Keratinocyte (primary cell): ENCODE data around the gene SLC7A6. TPM values are rescaled to one million over a fixed set of nuclear protein-coding genes. Genes with fewer than 3 reads are reported as not detected.

Experiments
- DNase-seq: peaks from one replicate; pipeline ENCODE4 v3.0.0-alpha.2; 2011; ENCODE audit warnings: low read depth, missing footprints, low spot score
- FAIRE-seq: peaks from 2 replicates; lab custom pipeline; 2011; peaks lifted over from hg19 to GRCh38; lab: Jason Lieb, UNC
- H2AFZ ChIP-seq: 2 replicates; pipeline ENCODE4 v1.6.0; 2012; ENCODE audit warnings: low read length, control low read depth, inconsistent platforms; ENCODE audit not compliant: control insufficient read depth
- H3K27ac ChIP-seq: 2 replicates; pipeline ENCODE4 v1.5.1; 2011; ENCODE audit warnings: low read length; ENCODE audit not compliant: control insufficient read depth, insufficient read depth
- H3K27me3 ChIP-seq: 3 replicates; pipeline ENCODE4 v1.6.0; 2011; ENCODE audit warnings: low read length; ENCODE audit not compliant: control insufficient read depth, insufficient read depth; ENCODE audit errors: extremely low read depth
- H3K36me3 ChIP-seq, 2 experiments: 2 replicates in 1 of 2; 3 replicates in 1 of 2; pipeline ENCODE4 v1.5.1; 2011; ENCODE audit warnings: low read length in 2 of 2, mild to moderate bottlenecking in 1 of 2; ENCODE audit not compliant: control insufficient read depth in 2 of 2, insufficient read depth in 2 of 2; ENCODE audit errors: extremely low read depth in 1 of 2
- H3K4me1 ChIP-seq: 3 replicates; pipeline ENCODE4 v1.5.1; 2011; ENCODE audit warnings: low read length; ENCODE audit not compliant: control insufficient read depth, insufficient read depth; ENCODE audit errors: extremely low read depth
- H3K4me2 ChIP-seq: 3 replicates; pipeline ENCODE4 v1.6.0; 2011; ENCODE audit warnings: low read depth, low read length; ENCODE audit not compliant: control insufficient read depth, insufficient read depth; ENCODE audit errors: extremely low read depth
- H3K4me3 ChIP-seq, 3 experiments: fragments of 200-600 bp in 1 of 3; sonication (generic) in 1 of 3; 2 replicates in 2 of 3; 3 replicates in 1 of 3; pipeline ENCODE4 v1.5.1; 2011 to 2016; ENCODE audit warnings: low read length in 3 of 3, mild to moderate bottlenecking in 3 of 3, control low read depth in 2 of 3, inconsistent platforms in 1 of 3, low read depth in 1 of 3, mixed read lengths in 1 of 3, mixed run types in 1 of 3, moderate library complexity in 1 of 3; ENCODE audit not compliant: control insufficient read depth in 2 of 3, insufficient read depth in 2 of 3; ENCODE audit errors: extremely low read depth in 1 of 3
- H3K79me2 ChIP-seq: 2 replicates; pipeline ENCODE4 v1.6.0; 2012; ENCODE audit warnings: low read length; ENCODE audit not compliant: control insufficient read depth, insufficient read depth
- H3K9ac ChIP-seq: 3 replicates; pipeline ENCODE4 v1.6.0; 2011; ENCODE audit warnings: low read length; ENCODE audit not compliant: control insufficient read depth, insufficient read depth; ENCODE audit errors: extremely low read depth
- H3K9me1 ChIP-seq: 3 replicates; pipeline ENCODE4 v1.6.0; 2011; ENCODE audit warnings: low read length; ENCODE audit not compliant: control insufficient read depth, insufficient read depth; ENCODE audit errors: extremely low read depth
- H3K9me3 ChIP-seq: 2 replicates; pipeline ENCODE4 v1.5.1; 2012; ENCODE audit warnings: low read depth, low read length; ENCODE audit not compliant: control insufficient read depth
- H4K20me1 ChIP-seq: 3 replicates; pipeline ENCODE4 v1.6.0; 2011; ENCODE audit warnings: low read length; ENCODE audit not compliant: control insufficient read depth, insufficient read depth; ENCODE audit errors: extremely low read depth
- CTCF ChIP-seq, 3 experiments: IDR thresholded peaks in 1 of 3; conservative IDR thresholded peaks in 1 of 3; optimal IDR thresholded peaks in 1 of 3; 2 replicates in 2 of 3; 3 replicates in 1 of 3; pipeline versions ENCODE3 to v1.5.1; 2011; ENCODE audit warnings: low read length in 3 of 3, mild to moderate bottlenecking in 3 of 3, moderate library complexity in 2 of 3, control low read depth in 1 of 3, inconsistent platforms in 1 of 3; ENCODE audit not compliant: insufficient read depth in 2 of 3; ENCODE audit errors: extremely low read depth in 1 of 3
- EZH2 ChIP-seq: IDR thresholded peaks from one replicate; pipeline ENCODE4 v1.6.1; 2012; ENCODE audit warnings: inconsistent platforms, mild to moderate bottlenecking, low read length, moderate library complexity
- dilution Hi-C: fragments of 300-500 bp; cut with MboI; formaldehyde crosslinking; loops from one replicate; pipeline ENCODE4 v1.7.0; 2020; ENCODE audit warnings: low sequenced_read_pairs; ENCODE audit not compliant: extremely low pct_ligation_motif_present
- polyA plus RNA-seq, 5 experiments: library from polyadenylated mRNA; depleted of rRNA in 3 of 5; stranded (reverse) in 3 of 5; stranded (forward) in 1 of 5; unstranded in 1 of 5; fragments of >200 nt; gene quantifications; 1 replicate in 1 of 5; 2 replicates in 3 of 5; 3 replicates in 1 of 5; pipeline versions ENCODE4 v1.2.1 to v1.2.3, GENCODE V29; 2011 to 2012; ENCODE audit warnings: missing spikeins in 2 of 5, low read depth in 1 of 5, low replicate concordance in 1 of 5

The SLC7A6 gene
- polyA plus RNA-seq, 1 donor (not counting 4 experiments of a cell fraction or from before 2014, with no cell fraction given), result 43.4 TPM

- no peak overlapping the region for H3K27ac ChIP-seq
- FAIRE-seq, result no peak
- TF ChIP-seq CTCF (optimal IDR thresholded peaks at IDR 0.05 in 1 of 3, IDR thresholded peaks at IDR 0.05 in 1 of 3, conservative IDR thresholded peaks at IDR 0.05 in 1 of 3; ENCODE audit: extremely low read depth in 1 of 3, insufficient read depth in 2 of 3, low read length in 3 of 3) (no peak), EZH2 (no peak)
Measured at GRCh38 chr16:68215302-68215701, 49.0 kb upstream of the SLC7A6 start.

GRCh38 chr16:68216240-68216639 lies 48.1 kb upstream of the SLC7A6 start:
- dilution Hi-C loops, result no loop called here
- H3K9me1 ChIP-seq, result no peaks in the 10 kb centered on the region
- H3K27me3 ChIP-seq, result no peaks in the 10 kb centered on the region
- no peak overlapping the region for H3K27ac ChIP-seq
- H3K4me1 ChIP-seq, result no peaks in the 10 kb centered on the region
- no peaks in the 10 kb centered on the region for H3K9me3 ChIP-seq
- no peak for DNase-seq
- H2AFZ ChIP-seq, result no peak overlapping the region
- H3K4me2 ChIP-seq, result no peak overlapping the region
- no peak for FAIRE-seq
- H4K20me1 ChIP-seq, result no peaks in the 10 kb centered on the region
- H3K4me3 ChIP-seq, result no peak overlapping the region
- H3K9ac ChIP-seq, result no peak overlapping the region
- no peaks in the 10 kb centered on the region for H3K36me3 ChIP-seq
- no peak for TF ChIP-seq CTCF (optimal IDR thresholded peaks at IDR 0.05 in 1 of 3, IDR thresholded peaks at IDR 0.05 in 1 of 3, conservative IDR thresholded peaks at IDR 0.05 in 1 of 3; ENCODE audit: extremely low read depth in 1 of 3, insufficient read depth in 2 of 3, low read length in 3 of 3)
- TF ChIP-seq EZH2, result no peak
- H3K79me2 ChIP-seq, result no peaks in the 10 kb centered on the region

More at GRCh38 chr16:68215302-68215701, 49.0 kb upstream of the SLC7A6 start:
- dilution Hi-C loops, result no loop called here
- H3K9me1 ChIP-seq, result no peaks in the 10 kb centered on the region
- H4K20me1 ChIP-seq, result no peaks in the 10 kb centered on the region
- no peak for DNase-seq
- H3K79me2 ChIP-seq, result no peaks in the 10 kb centered on the region
- no peaks in the 10 kb centered on the region for H3K4me1 ChIP-seq
- H3K9ac ChIP-seq, result no peak overlapping the region
- no peaks in the 10 kb centered on the region for H3K36me3 ChIP-seq
- no peaks in the 10 kb centered on the region for H3K9me3 ChIP-seq
- no peak overlapping the region for H3K4me2 ChIP-seq
- H2AFZ ChIP-seq, result no peak overlapping the region
- H3K4me3 ChIP-seq, result no peak overlapping the region
- H3K27me3 ChIP-seq, result no peaks in the 10 kb centered on the region
